Transverse colon (tissue), 4 donors: ENCODE measurements around the gene ZNF600. TPM values are rescaled to one million over a fixed set of nuclear protein-coding genes. Genes with fewer than 3 reads are reported as not detected.
A peak's percentile ranks its signal among the peaks of the same experiment; 100 is the strongest.
"Not testable (repeated sequence)": the region's sequence is repeated elsewhere in the genome, so short reads cannot be mapped to it uniquely, and the experiment has no call there.

ENCODE experiments used
- DNase-seq: peaks from one replicate; pipeline ENCODE4 v3.0.0-alpha.2; 2019
- H3K27ac ChIP-seq, 4 donors: fragments of 200-600 bp; sonication (generic); 2 replicates each; pipeline ENCODE4 v1.5.1; 2016 to 2018; ENCODE audit warnings: inconsistent platforms in 4 of 4
- H3K27me3 ChIP-seq: fragments of 200-600 bp; sonication (generic); 2 replicates; pipeline ENCODE4 v1.5.1; 2017; ENCODE audit warnings: inconsistent platforms
- H3K36me3 ChIP-seq, 4 donors: fragments of 200-600 bp; sonication (generic); 2 replicates each; pipeline ENCODE4 v1.5.1; 2017 to 2019; ENCODE audit warnings: inconsistent platforms in 4 of 4
- H3K4me1 ChIP-seq, 4 donors: fragments of 200-600 bp; sonication (generic); 2 replicates each; pipeline ENCODE4 v1.5.1; 2017 to 2020; ENCODE audit warnings: inconsistent platforms in 4 of 4
- H3K4me3 ChIP-seq, 4 donors: fragments of 200-600 bp; sonication (generic); 1 replicate in 1 of 4; 2 replicates in 3 of 4; pipeline versions ENCODE4 v1.5.1 to v1.6.1; 2017 to 2019; ENCODE audit warnings: inconsistent platforms in 4 of 4
- H3K9me3 ChIP-seq, 2 donors: fragments of 200-600 bp; sonication (generic); 2 replicates each; pipeline ENCODE4 v1.5.1; 2017 to 2019; ENCODE audit warnings: inconsistent platforms in 2 of 2
- CTCF ChIP-seq, 5 experiments: fragments of 200-600 bp in 3 of 5; fragments of 450-650 bp in 2 of 5; sonication (generic) in 3 of 5; IDR thresholded peaks; 1 replicate in 2 of 5; 2 replicates in 3 of 5; pipeline ENCODE4 v1.5.1; 2016 to 2017; ENCODE audit warnings: antibody characterized with exemption in 5 of 5, inconsistent platforms in 3 of 5, mild to moderate bottlenecking in 2 of 5, moderate library complexity in 1 of 5
- EP300 ChIP-seq: sonication (generic); formaldehyde crosslinking; IDR thresholded peaks from one replicate; pipeline ENCODE4 v1.6.1; 2017; ENCODE audit warnings: antibody characterized with exemption, low read depth
- POLR2A ChIP-seq: fragments of 450-650 bp; IDR thresholded peaks from one replicate; pipeline ENCODE4 v1.6.1; 2016; ENCODE audit warnings: antibody characterized with exemption, mild to moderate bottlenecking, moderate library complexity
- POLR2AphosphoS5 ChIP-seq, 3 donors: sonication (generic); formaldehyde crosslinking; IDR thresholded peaks; one replicate each; pipeline ENCODE4 v1.6.1; 2016; ENCODE audit warnings: antibody characterized with exemption in 3 of 3
- WGBS, 2 donors: methylation state at CpG; one replicate each; pipeline ENCODE4 v1.1.5; 2018; ENCODE audit warnings: low coverage in 1 of 2; 5-methylcytosine and 5-hydroxymethylcytosine counted together
- in situ Hi-C, 4 donors: fragments of 200-750 bp; cut with MboI; loops; one replicate each; pipeline versions ENCODE4 v1.15.0 to v1.15.1; 2017; ENCODE audit warnings: low sequenced_read_pairs in 3 of 4, low pct_ligation_motif_present in 1 of 4, low pct_unique_long_range_greater_than_20kb in 1 of 4
- intact Hi-C: fragments of 100-400 bp; cut with DNase I; formaldehyde crosslinking; loops from one replicate; pipeline ENCODE4 v1.15.1; 2023; ENCODE audit warnings: low total_unique reads
- total RNA-seq, 4 donors: library from RNA; depleted of rRNA; stranded (reverse); fragments of >200 nt; gene quantifications; one replicate each; pipeline ENCODE4 v1.1.0, GENCODE V29; 2016

Gene ZNF600
- total RNA-seq, 4 donors from 2014 or later = 5.2 to 95.4 (median 27.2) TPM

DNA sequence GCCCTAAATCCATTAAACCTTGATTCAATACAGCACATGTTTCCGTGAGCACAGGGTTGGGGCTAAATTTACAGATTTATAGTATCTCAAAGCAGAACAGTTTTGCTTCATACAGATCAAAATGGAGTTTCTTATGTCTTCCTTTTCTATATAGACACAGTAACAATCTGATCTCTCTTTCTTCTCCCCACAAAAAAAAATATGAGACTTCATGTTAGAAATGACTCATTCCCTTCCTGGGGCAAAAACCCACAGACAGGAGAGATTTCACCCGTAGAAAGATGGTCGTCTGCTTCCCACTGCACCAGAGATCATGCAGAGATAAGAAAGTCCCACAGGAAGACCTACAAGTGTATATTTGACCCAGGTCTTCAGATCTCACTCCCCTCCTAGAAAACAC is 44.1 kb downstream of the ZNF600 start:
- H3K36me3 ChIP-seq = no peaks in the 10 kb centered on the region
- WGBS, 2 donors = 57 to 82% methylated on average over 1 to 3 of the region's 3 CpGs
- intact Hi-C loops (no loop called here), in situ Hi-C loops (loop anchor here in 3 of 4 donors (10.0 to 25.0 kb wide), 2 partner anchors 480 to 488 kb away; partner anchors contain the start of gene ZNF766 (in 2 of the 3))
- no peaks in the 10 kb centered on the region for H3K27me3 ChIP-seq
- no peak for DNase-seq
- H3K4me3 ChIP-seq = no peak overlapping the region
- TF ChIP-seq EP300 (no peak), POLR2AphosphoS5 (IDR thresholded peaks at IDR 0.05) (no peak), CTCF (IDR thresholded peaks at IDR 0.05) (no peak), POLR2A (no peak)
- no peaks in the 10 kb centered on the region for H3K9me3 ChIP-seq
- no peak overlapping the region for H3K27ac ChIP-seq
- no peaks in the 10 kb centered on the region for H3K4me1 ChIP-seq

DNA sequence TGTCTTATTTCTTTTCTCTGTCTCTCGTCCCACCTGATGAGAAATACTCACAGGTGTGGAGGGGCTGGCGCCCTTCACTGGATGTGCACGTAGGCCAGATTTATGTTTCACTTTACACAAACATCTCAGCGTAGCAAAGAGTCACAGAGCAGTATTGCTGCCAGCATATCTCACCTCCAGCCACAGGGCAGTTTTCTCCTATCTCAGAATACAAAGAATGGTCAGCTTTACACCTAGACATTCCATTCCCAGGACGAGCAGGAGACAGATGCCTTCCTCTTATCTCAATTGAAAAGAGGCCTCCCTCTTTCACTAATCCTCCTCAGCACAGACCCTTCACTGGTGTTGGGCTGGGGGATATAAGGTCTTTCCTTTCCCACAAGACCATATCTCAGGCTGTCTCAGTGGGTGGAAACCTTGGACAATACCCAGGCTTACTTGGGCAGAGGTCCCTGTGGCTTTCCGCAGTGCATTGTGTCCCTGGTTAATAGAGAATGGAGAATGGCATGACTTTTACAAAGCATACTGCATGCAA is 44.6 kb downstream of the ZNF600 start:
- in situ Hi-C loops = loop anchor here in 3 of 4 donors (10.0 to 25.0 kb wide), 2 partner anchors 480 to 487 kb away; partner anchors contain the start of gene ZNF766 (in 2 of the 3)
- intact Hi-C loops = no loop called here

GRCh38 chr19:52741371-52741770 is 45.2 kb downstream of the ZNF600 start:
- H3K27me3 ChIP-seq, H3K27ac ChIP-seq, H3K4me3 ChIP-seq, H3K4me1 ChIP-seq, H3K9me3 ChIP-seq, H3K36me3 ChIP-seq, intact Hi-C loops, DNase-seq: not testable (repeated sequence)
- WGBS, 2 donors = 61 to 71% methylated on average over 5 to 7 of the region's 7 CpGs
- in situ Hi-C loops = loop anchor here in 3 of 4 donors (10.0 to 25.0 kb wide), 2 partner anchors 479 to 487 kb away; partner anchors contain the start of gene ZNF766 (in 2 of the 3)

More for the DNA sequence above, 44.6 kb downstream of the ZNF600 start:
- no peak overlapping the region for H3K27ac ChIP-seq
- H3K9me3 ChIP-seq = no peaks in the 10 kb centered on the region
- H3K4me1 ChIP-seq = no peaks in the 10 kb centered on the region
- H3K27me3 ChIP-seq = no peaks in the 10 kb centered on the region
- no peak overlapping the region for H3K4me3 ChIP-seq
- TF ChIP-seq POLR2AphosphoS5 (IDR thresholded peaks at IDR 0.05) (no peak), POLR2A (no peak), EP300 (no peak), CTCF (IDR thresholded peaks at IDR 0.05) (no peak)
- WGBS, 2 donors = 65 to 67% methylated on average over 4 to 6 of the region's 6 CpGs
- DNase-seq = no peak
- H3K36me3 ChIP-seq = no peaks in the 10 kb centered on the region

DNA sequence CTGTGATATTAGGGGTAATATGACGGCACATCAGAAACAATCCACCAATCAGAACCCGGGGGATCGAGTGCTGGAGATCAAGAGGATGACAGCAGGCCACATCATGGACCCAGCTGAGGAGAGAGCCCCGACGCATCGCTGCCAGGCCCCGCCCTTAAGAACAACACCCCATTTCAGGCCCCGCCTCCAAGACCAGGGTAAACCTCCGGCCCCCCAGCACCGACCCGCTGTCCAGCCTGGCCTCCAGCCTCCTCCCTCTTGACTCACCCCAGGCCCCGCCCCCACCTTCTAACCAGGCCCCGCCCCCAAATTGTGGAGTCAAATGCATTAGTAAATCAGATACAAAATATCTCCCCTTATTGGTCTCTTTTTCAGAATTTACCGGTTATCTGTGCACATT is 47.0 kb downstream of the ZNF600 start:
- in situ Hi-C loops (loop anchor here in 2 of 4 donors (25.0 kb wide), 1 partner anchor 477 kb away; the partner anchor contains the start of gene ZNF766 (in 2 of the 2)), intact Hi-C loops (no loop called here)
- no peaks in the 10 kb centered on the region for H3K36me3 ChIP-seq
- H3K9me3 ChIP-seq = no peaks in the 10 kb centered on the region
- no peaks in the 10 kb centered on the region for H3K27me3 ChIP-seq
- H3K27ac ChIP-seq = no peak overlapping the region
- H3K4me3 ChIP-seq = no peak overlapping the region
- WGBS, 2 donors = 88% methylated on average over 1 to 14 of the region's 14 CpGs
- DNase-seq = no peak
- TF ChIP-seq POLR2A = no peak
- no peak for TF ChIP-seq POLR2AphosphoS5 (IDR thresholded peaks at IDR 0.05)
- TF ChIP-seq EP300 = no peak
- H3K4me1 ChIP-seq = peaks cover 0 to 10% (median 8%) of the 10 kb centered on the region in 4 donors

- DNase-seq = peak; percentile 68
- TF ChIP-seq EP300 (no peak), POLR2AphosphoS5 (IDR thresholded peaks at IDR 0.05) (peak in 1 of 3 donors; percentile 27), CTCF (IDR thresholded peaks at IDR 0.05) (no peak), POLR2A (no peak)
- 49 to 58% methylated on average over 13 to 18 of the region's 18 CpGs for WGBS, 2 donors
- intact Hi-C loops (no loop called here), in situ Hi-C loops (loop anchor here in 2 of 4 donors (25.0 kb wide), 1 partner anchor 473 kb away; the partner anchor contains the start of gene ZNF766 (in 2 of the 2))
- peaks cover 0 to 23% (median 10%) of the 10 kb centered on the region in 4 donors for H3K4me1 ChIP-seq
- peak overlapping the region in 3 of 4 donors; percentile 83 to 97 (median 96) for H3K4me3 ChIP-seq
- no peaks in the 10 kb centered on the region for H3K9me3 ChIP-seq
- peak overlapping the region; percentile 88 to 96 (median 94) for H3K27ac ChIP-seq
- H3K36me3 ChIP-seq = no peaks in the 10 kb centered on the region
- H3K27me3 ChIP-seq = no peaks in the 10 kb centered on the region
These were observed 50.9 kb downstream of the ZNF600 start for GRCh38 chr19:52735734-52736133.
